Measurements from ENCODE around the gene CR1. TPM values are rescaled to one million over a fixed set of nuclear protein-coding genes. Genes with fewer than 3 reads are reported as not detected.
"Not testable (repeated sequence)": the region's sequence is repeated elsewhere in the genome, so short reads cannot be mapped to it uniquely, and the experiment has no call there.

Gene CR1
- total RNA-seq, 2 experiments from 2014 or later: not detected

- H3K27ac Mint-ChIP-seq: no peak overlapping the region
- ChIA-PET POLR2A (no interaction called here), CTCF (no interaction called here)
- DNase-seq: no peak
- no peaks in the 10 kb centered on the region for H3K9me3 Mint-ChIP-seq
- peaks cover 54% of the 10 kb centered on the region for H3K27me3 Mint-ChIP-seq
- H3K4me3 Mint-ChIP-seq: no peak overlapping the region
- H3K4me1 Mint-ChIP-seq: no peaks in the 10 kb centered on the region
- no peaks in the 10 kb centered on the region for H3K36me3 Mint-ChIP-seq (ENCODE audit: low read depth)
Measured at GRCh38 chr1:207666342-207666741, 170.4 kb downstream of the CR1 start.

GRCh38 chr1:207669528-207670009 is 173.6 kb downstream of the CR1 start:
- no peaks in the 10 kb centered on the region for H3K4me1 Mint-ChIP-seq
- DNase-seq: no peak
- POLR2A ChIA-PET: no interaction called here
- H3K9me3 Mint-ChIP-seq: no peaks in the 10 kb centered on the region
- H3K4me3 Mint-ChIP-seq: no peak overlapping the region
- no peak overlapping the region for H3K27ac Mint-ChIP-seq
- no peaks in the 10 kb centered on the region for H3K36me3 Mint-ChIP-seq (ENCODE audit: low read depth)
- H3K27me3 Mint-ChIP-seq: peaks cover 67% of the 10 kb centered on the region
- CTCF ChIA-PET: no interaction called here

- no peaks in the 10 kb centered on the region for H3K36me3 Mint-ChIP-seq (ENCODE audit: low read depth)
- ChIA-PET POLR2A (no interaction called here), CTCF (no interaction called here)
- no peaks in the 10 kb centered on the region for H3K9me3 Mint-ChIP-seq
- no peak overlapping the region for H3K27ac Mint-ChIP-seq
- no peak for DNase-seq
- H3K4me3 Mint-ChIP-seq: no peak overlapping the region
- H3K27me3 Mint-ChIP-seq: peaks cover 71% of the 10 kb centered on the region
- H3K4me1 Mint-ChIP-seq: no peaks in the 10 kb centered on the region
Measured at GRCh38 chr1:207670192-207670591, 174.2 kb downstream of the CR1 start.

DNA sequence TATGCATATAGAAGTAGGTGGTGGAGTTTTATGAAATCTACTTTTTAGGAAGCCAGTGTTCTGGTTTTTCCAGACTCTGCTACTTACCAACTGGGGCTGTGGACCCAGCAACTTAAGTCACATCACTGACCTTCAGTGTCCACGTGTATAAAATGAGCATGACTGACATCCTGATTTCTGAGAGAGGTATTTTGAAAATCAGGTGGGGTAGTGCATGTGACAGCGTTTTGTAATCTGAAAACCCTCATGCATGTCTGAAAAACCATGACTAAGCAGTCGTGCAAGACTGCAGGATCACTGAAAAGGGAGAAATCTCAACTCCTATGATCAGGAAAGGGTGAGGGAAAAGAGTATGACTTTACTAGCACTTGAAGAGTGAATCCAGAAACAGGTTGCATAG is 175.0 kb downstream of the CR1 start:
- ChIA-PET CTCF (no interaction called here), POLR2A (no interaction called here)
- H3K27ac Mint-ChIP-seq: no peak overlapping the region
- no peaks in the 10 kb centered on the region for H3K4me1 Mint-ChIP-seq
- peaks cover 74% of the 10 kb centered on the region for H3K27me3 Mint-ChIP-seq
- H3K9me3 Mint-ChIP-seq: no peaks in the 10 kb centered on the region
- no peak overlapping the region for H3K4me3 Mint-ChIP-seq
- no peak for DNase-seq
- no peaks in the 10 kb centered on the region for H3K36me3 Mint-ChIP-seq (ENCODE audit: low read depth)

DNA sequence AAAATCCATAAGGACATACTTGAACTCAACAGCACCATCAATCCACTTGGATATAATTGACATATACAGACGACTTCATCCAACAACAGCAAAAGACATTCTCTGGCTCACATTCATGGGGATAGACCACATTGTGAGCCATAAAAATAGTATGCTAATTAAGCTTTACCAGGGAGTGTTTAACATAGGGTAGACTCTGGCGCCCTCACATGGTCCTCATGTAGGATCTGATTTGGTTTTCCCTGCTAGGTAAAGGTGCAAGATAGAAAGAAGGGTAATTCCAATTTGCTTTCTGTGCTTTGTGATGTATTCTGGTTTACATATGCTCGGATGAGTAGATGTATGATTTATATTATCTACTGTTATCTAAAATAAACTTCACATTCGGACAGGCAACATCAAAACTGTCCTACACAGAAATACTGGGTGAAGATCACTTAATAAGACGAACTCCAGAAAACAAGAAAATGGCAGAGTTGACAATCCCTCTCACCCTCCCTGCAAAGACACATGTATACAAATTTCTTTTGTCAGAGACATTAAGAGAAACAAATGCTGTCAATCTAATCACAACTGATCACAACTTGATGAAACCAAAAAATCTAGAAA is 176.7 kb downstream of the CR1 start:
- peaks cover 60% of the 10 kb centered on the region for H3K27me3 Mint-ChIP-seq

GRCh38 chr1:207673399-207673798 is 177.4 kb downstream of the CR1 start:
- ChIA-PET POLR2A (no interaction called here), CTCF (interaction anchor here (1.4 kb wide), 1 partner anchor 95 kb away, joined by 4 read pairs; no protein-coding TSS in a partner anchor)
- Mint-ChIP-seq H3K4me1 (no peaks in the 10 kb centered on the region), H3K9me3 (no peaks in the 10 kb centered on the region), H3K36me3 (ENCODE audit: low read depth) (no peaks in the 10 kb centered on the region), H3K4me3 (no peak overlapping the region), H3K27me3 (peaks cover 56% of the 10 kb centered on the region), H3K27ac (no peak overlapping the region)
- no peak for DNase-seq

More for the DNA sequence above, 176.7 kb downstream of the CR1 start:
- H3K27ac Mint-ChIP-seq: no peak overlapping the region
- H3K4me3 Mint-ChIP-seq: no peak overlapping the region
- H3K9me3 Mint-ChIP-seq: no peaks in the 10 kb centered on the region
- H3K36me3 Mint-ChIP-seq (ENCODE audit: low read depth): no peaks in the 10 kb centered on the region
- H3K4me1 Mint-ChIP-seq: no peaks in the 10 kb centered on the region
- no peak for DNase-seq
- ChIA-PET CTCF (interaction anchor here (0.6 to 1.4 kb wide), 2 partner anchors 19 to 94 kb away, joined by 3 to 4 read pairs; no protein-coding TSS in a partner anchor), POLR2A (no interaction called here)

GRCh38 chr1:207676153-207676552 is 180.2 kb downstream of the CR1 start:
- Mint-ChIP-seq H3K36me3 (ENCODE audit: low read depth) (no peaks in the 10 kb centered on the region), H3K9me3 (no peaks in the 10 kb centered on the region), H3K4me1 (no peaks in the 10 kb centered on the region), H3K4me3 (no peak overlapping the region), H3K27me3 (peaks cover 32% of the 10 kb centered on the region), H3K27ac (no peak overlapping the region)
- ChIA-PET CTCF (no interaction called here), POLR2A (no interaction called here)
- no peak for DNase-seq

DNA sequence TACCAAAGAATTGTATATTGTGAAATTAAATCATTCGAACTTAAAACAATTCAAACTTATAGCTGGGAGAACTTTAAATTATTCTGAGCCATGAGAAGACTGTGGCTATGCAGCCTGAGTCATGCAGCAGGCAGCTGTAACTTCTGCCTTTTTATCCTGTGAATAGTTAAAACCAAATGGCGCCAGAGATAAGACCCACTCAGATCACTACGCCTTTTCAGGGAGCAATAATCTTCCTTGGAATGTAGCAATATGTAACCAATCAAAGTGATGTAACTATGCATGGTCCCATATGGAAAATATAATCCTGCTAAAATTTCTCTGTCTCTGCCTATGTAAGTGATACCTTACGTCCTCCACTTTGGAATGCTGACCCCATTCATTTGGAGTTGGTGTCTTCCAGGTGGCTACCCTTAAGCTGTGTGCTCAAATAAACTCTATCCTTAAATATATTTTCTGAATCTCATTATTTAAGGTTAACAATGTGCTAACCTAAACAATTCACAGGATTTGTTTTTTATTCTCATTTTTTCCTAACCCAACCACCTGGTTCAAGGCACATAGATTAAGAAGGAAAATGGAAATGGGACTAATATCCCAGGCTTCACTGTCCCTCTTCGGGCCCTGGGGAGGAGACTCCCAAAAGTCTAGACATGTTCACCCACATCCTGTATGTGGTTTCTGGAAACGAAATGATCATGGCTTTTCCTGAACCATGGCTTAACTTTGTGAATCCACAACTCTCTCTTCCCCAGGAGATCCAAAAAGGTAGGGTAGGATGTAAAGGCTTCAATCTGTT is 184.8 kb downstream of the CR1 start:
- POLR2A ChIA-PET; H3K9me3 Mint-ChIP-seq; H3K36me3 Mint-ChIP-seq (ENCODE audit: low read depth); DNase-seq; H3K27ac Mint-ChIP-seq; H3K4me1 Mint-ChIP-seq; CTCF ChIA-PET; H3K4me3 Mint-ChIP-seq: not testable (repeated sequence)
- peaks cover 13% of the 10 kb centered on the region for H3K27me3 Mint-ChIP-seq

- CTCF ChIA-PET; H3K36me3 Mint-ChIP-seq (ENCODE audit: low read depth); H3K4me3 Mint-ChIP-seq; POLR2A ChIA-PET; H3K4me1 Mint-ChIP-seq; DNase-seq; H3K27ac Mint-ChIP-seq; H3K9me3 Mint-ChIP-seq: not testable (repeated sequence)
- H3K27me3 Mint-ChIP-seq: peaks cover 14% of the 10 kb centered on the region
Measured at GRCh38 chr1:207682872-207683434, 187.0 kb downstream of the CR1 start.

- H3K36me3 Mint-ChIP-seq (ENCODE audit: low read depth); POLR2A ChIA-PET; H3K9me3 Mint-ChIP-seq; DNase-seq; H3K4me3 Mint-ChIP-seq; H3K4me1 Mint-ChIP-seq; H3K27ac Mint-ChIP-seq: not testable (repeated sequence)
- CTCF ChIA-PET: interaction anchor here (1.3 kb wide), 1 partner anchor 8 kb away, joined by 7 read pairs; no protein-coding TSS in a partner anchor
- peaks cover 26% of the 10 kb centered on the region for H3K27me3 Mint-ChIP-seq
Measured at GRCh38 chr1:207690551-207690950, 194.6 kb downstream of the CR1 start.

DNA sequence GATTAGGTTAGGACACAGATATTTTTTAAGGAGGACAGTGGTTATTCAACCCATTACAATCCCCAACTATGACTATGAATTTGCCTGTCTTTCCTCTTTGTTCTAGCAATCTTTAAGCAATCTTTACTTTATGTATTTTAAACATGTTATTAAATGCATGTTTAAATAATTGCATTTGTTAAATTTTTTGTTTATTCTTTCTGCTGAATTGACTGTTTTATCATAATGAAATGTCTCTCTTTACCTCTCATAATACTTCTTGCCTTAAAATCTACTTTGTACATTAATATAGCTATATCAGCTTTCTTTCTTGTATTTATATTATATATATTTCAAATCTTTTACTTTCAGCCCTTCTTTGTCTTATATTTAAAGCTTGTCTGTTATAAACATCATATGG is 195.1 kb downstream of the CR1 start:
- no peak overlapping the region for H3K4me3 Mint-ChIP-seq
- ChIA-PET POLR2A (no interaction called here), CTCF (interaction anchor here (1.6 kb wide), 1 partner anchor 19 kb away, joined by 3 read pairs; no protein-coding TSS in a partner anchor)
- peaks cover 24% of the 10 kb centered on the region for H3K27me3 Mint-ChIP-seq
- H3K4me1 Mint-ChIP-seq: no peaks in the 10 kb centered on the region
- no peaks in the 10 kb centered on the region for H3K36me3 Mint-ChIP-seq (ENCODE audit: low read depth)
- DNase-seq: no peak
- no peaks in the 10 kb centered on the region for H3K9me3 Mint-ChIP-seq
- H3K27ac Mint-ChIP-seq: no peak overlapping the region

All from activated CD4-positive, alpha-beta memory T cell treated with anti-CD3 and anti-CD28 coated beads, Interleukin-2, amount 10 ng/mL, durations not matched to agents 7 days and 5 days (primary cell).